ENCODE data around the gene MAMDC2.

DNA sequence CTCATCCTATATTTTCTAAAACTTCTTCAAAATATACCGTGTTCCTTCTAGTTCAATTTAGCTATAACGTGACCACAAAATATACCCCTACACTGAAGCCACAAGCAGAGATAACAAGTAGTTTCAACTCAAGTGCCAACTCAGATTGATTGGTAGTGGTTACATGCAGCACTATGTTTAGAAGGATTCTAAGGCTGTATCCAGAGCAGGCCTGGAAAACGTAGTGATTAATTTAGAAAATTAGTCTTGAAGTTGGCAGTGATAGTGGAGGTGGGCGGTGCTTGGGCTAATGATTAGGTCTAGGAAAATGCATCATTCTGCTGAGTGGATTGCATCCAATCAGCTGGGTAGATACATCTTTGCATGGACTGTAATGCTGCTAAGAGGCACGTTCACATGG is 61.5 kb downstream of the MAMDC2 start:
- TF ChIP-seq, protein P1, sequence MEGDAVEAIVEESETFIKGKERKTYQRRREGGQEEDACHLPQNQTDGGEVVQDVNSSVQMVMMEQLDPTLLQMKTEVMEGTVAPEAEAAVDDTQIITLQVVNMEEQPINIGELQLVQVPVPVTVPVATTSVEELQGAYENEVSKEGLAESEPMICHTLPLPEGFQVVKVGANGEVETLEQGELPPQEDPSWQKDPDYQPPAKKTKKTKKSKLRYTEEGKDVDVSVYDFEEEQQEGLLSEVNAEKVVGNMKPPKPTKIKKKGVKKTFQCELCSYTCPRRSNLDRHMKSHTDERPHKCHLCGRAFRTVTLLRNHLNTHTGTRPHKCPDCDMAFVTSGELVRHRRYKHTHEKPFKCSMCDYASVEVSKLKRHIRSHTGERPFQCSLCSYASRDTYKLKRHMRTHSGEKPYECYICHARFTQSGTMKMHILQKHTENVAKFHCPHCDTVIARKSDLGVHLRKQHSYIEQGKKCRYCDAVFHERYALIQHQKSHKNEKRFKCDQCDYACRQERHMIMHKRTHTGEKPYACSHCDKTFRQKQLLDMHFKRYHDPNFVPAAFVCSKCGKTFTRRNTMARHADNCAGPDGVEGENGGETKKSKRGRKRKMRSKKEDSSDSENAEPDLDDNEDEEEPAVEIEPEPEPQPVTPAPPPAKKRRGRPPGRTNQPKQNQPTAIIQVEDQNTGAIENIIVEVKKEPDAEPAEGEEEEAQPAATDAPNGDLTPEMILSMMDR (conservative IDR thresholded peaks at IDR 0.05 in 1 of 2, IDR thresholded peaks at IDR 0.05 in 1 of 2; ENCODE audit: low read depth in 1 of 2, low read length in 2 of 2): no peak
- no peak for TF ChIP-seq EZH2 (IDR thresholded peaks at IDR 0.05; ENCODE audit: low read length, missing control alignments)
